ENCODE results near the gene MRPL43. TPM values are rescaled to one million over a fixed set of nuclear protein-coding genes. Genes with fewer than 3 reads are reported as not detected.

The MRPL43 gene
- total RNA-seq, 1 experiment from 2014 or later, result 136 TPM

DNA sequence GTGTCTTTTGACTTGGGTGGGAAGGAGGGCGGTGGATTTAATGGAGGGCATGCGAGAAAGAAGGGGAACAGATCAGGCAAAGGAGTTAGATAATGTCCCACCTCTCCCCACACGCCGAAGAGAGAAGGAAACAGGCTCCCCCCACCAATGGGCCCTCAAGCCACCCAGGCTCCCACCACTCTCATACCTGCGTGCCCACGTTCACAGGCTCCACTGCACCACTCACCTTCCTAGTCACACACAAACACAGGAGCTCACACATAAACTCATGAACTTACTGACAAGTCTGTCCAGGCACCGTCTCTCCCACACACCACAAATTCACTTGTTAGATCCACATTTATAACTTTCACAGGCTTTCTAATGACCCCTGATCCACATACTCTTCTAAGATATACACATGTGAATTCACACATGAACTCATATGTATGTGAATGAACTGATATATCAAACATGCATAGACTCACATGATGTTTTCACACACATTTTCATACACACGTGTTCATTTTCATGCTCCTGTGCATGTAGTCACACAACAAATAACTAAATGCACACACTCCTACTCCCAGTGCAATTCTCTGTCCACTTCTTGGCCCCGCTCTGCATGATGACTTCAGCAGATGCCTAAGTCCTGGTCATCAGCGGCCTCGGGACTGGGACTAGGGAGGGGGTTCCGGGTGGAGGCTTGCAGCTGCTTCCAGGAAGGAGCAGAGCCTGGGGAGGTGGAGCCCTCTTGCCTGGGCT lies 13.8 kb upstream of the MRPL43 start:
- Histone ChIP-seq H3K79me2 (ENCODE audit: insufficient read depth, low read length) (peaks cover 48% of the 10 kb centered on the region), H3K36me3 (ENCODE audit: control insufficient read depth in 1 of 2, insufficient read depth in 2 of 2, low read length in 2 of 2) (peaks cover 11 to 12% of the 10 kb centered on the region in 2 experiments; a peak in 3 of 4 replicates), H4K20me1 (ENCODE audit: insufficient read depth) (no peaks in the 10 kb centered on the region), H3K4me3 (replicated peaks in 1 of 2; ENCODE audit: low read depth in 1 of 2, low read length in 2 of 2) (peak overlapping the region; percentile 88 to 92), H3K9ac (ENCODE audit: low read length) (peak overlapping the region; percentile 94), H3K4me1 (ENCODE audit: control insufficient read depth in 1 of 2, insufficient read depth in 2 of 2, low read length in 2 of 2) (peaks cover 21 to 39% of the 10 kb centered on the region in 2 experiments), H3K27ac (ENCODE audit: low read depth, low read length) (peak overlapping the region; percentile 87), H3K9me3 (ENCODE audit: control insufficient read depth in 1 of 2, insufficient read depth in 1 of 2, low read depth in 1 of 2, low read length in 2 of 2) (no peaks in the 10 kb centered on the region), H3K27me3 (ENCODE audit: insufficient read depth, low read length) (no peaks in the 10 kb centered on the region), H3K9me2 (ENCODE audit: insufficient read depth) (no peaks in the 10 kb centered on the region), H2AFZ (ENCODE audit: low read depth, low read length, poor library complexity, severe bottlenecking) (no peak overlapping the region), H3K4me2 (ENCODE audit: low read length) (peak overlapping the region; percentile 96)
- ChIA-PET POLR2A (no interaction called here), CTCF (interaction anchor here (0.6 to 8.3 kb wide), 4 partner anchors 8 to 54 kb away, joined by 3 to 118 read pairs (median 3); no protein-coding TSS in a partner anchor), RAD21 (ENCODE audit: low non-redundant PET in 1 of 2, low total read pairs in 2 of 2, uncharacterized antibody in 2 of 2, unreplicated experiment in 2 of 2) (no interaction called here)
- BruUV-seq (replicated peaks), result no TSS peak
- ATAC-seq (no peak), DNase-seq (ENCODE audit: low read depth, low spot score) (no peak)
- intact Hi-C loops (cut with micrococcal nuclease), result no loop called here
- TF ChIP-seq, protein P1, sequence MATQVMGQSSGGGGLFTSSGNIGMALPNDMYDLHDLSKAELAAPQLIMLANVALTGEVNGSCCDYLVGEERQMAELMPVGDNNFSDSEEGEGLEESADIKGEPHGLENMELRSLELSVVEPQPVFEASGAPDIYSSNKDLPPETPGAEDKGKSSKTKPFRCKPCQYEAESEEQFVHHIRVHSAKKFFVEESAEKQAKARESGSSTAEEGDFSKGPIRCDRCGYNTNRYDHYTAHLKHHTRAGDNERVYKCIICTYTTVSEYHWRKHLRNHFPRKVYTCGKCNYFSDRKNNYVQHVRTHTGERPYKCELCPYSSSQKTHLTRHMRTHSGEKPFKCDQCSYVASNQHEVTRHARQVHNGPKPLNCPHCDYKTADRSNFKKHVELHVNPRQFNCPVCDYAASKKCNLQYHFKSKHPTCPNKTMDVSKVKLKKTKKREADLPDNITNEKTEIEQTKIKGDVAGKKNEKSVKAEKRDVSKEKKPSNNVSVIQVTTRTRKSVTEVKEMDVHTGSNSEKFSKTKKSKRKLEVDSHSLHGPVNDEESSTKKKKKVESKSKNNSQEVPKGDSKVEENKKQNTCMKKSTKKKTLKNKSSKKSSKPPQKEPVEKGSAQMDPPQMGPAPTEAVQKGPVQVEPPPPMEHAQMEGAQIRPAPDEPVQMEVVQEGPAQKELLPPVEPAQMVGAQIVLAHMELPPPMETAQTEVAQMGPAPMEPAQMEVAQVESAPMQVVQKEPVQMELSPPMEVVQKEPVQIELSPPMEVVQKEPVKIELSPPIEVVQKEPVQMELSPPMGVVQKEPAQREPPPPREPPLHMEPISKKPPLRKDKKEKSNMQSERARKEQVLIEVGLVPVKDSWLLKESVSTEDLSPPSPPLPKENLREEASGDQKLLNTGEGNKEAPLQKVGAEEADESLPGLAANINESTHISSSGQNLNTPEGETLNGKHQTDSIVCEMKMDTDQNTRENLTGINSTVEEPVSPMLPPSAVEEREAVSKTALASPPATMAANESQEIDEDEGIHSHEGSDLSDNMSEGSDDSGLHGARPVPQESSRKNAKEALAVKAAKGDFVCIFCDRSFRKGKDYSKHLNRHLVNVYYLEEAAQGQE (IDR thresholded peaks at IDR 0.05; ENCODE audit: low read depth), result no peak
- TF ChIP-seq, protein P2, sequence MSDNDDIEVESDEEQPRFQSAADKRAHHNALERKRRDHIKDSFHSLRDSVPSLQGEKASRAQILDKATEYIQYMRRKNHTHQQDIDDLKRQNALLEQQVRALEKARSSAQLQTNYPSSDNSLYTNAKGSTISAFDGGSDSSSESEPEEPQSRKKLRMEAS (IDR thresholded peaks at IDR 0.05), result no peak
- TF ChIP-seq ZFX (IDR thresholded peaks at IDR 0.05), result no peak
- TF ChIP-seq POLR2AphosphoS5 (IDR thresholded peaks at IDR 0.05; ENCODE audit: low read depth, low read length), result no peak; the same call in 1 of the 2 replicates

Measured in HCT116 (cell line).